ENCODE data around the gene FETUB. TPM values are rescaled to one million over a fixed set of nuclear protein-coding genes. Genes with fewer than 3 reads are reported as not detected.

FETUB gene
- total RNA-seq, 4 donors from 2014 or later, result not detected

- Histone ChIP-seq H3K4me1 (no peaks in the 10 kb centered on the region), H3K27me3 (no peaks in the 10 kb centered on the region), H3K9me3 (no peaks in the 10 kb centered on the region), H3K4me3 (peak overlapping the region in 1 of 4 donors; percentile 1), H3K36me3 (no peaks in the 10 kb centered on the region), H3K27ac (no peak overlapping the region)
- TF ChIP-seq CTCF (IDR thresholded peaks at IDR 0.05) (peak; percentile 88 to 97 (median 96)), POLR2A (IDR thresholded peaks at IDR 0.05) (no peak)
- DNase-seq, result peak; percentile 72 to 87 (median 75)
Observed at GRCh38 chr3:186614597-186615483, 25.4 kb upstream of the FETUB start.

GRCh38 chr3:186616299-186616617 is 23.9 kb upstream of the FETUB start:
- TF ChIP-seq CTCF (IDR thresholded peaks at IDR 0.05), result no peak
- TF ChIP-seq POLR2A (IDR thresholded peaks at IDR 0.05), result no peak
- no peaks in the 10 kb centered on the region for H3K4me1 ChIP-seq
- no peaks in the 10 kb centered on the region for H3K27me3 ChIP-seq
- H3K36me3 ChIP-seq, result no peaks in the 10 kb centered on the region
- no peaks in the 10 kb centered on the region for H3K9me3 ChIP-seq
- H3K4me3 ChIP-seq, result no peak overlapping the region
- DNase-seq, result no peak
- no peak overlapping the region for H3K27ac ChIP-seq

- H3K27me3 ChIP-seq, result no peaks in the 10 kb centered on the region
- TF ChIP-seq CTCF (IDR thresholded peaks at IDR 0.05) (peak; percentile 67 to 91 (median 89)), POLR2A (IDR thresholded peaks at IDR 0.05) (no peak)
- H3K9me3 ChIP-seq, result no peaks in the 10 kb centered on the region
- DNase-seq, result peak; percentile 77 to 93 (median 86)
- no peaks in the 10 kb centered on the region for H3K36me3 ChIP-seq
- H3K27ac ChIP-seq, result no peak overlapping the region
- H3K4me1 ChIP-seq, result no peaks in the 10 kb centered on the region
- H3K4me3 ChIP-seq, result peak overlapping the region in 2 of 4 donors; percentile 11 to 19
Observed at GRCh38 chr3:186617036-186617946, 22.9 kb upstream of the FETUB start.

GRCh38 chr3:186618318-186618938 is 21.8 kb upstream of the FETUB start:
- no peak overlapping the region for H3K27ac ChIP-seq
- H3K27me3 ChIP-seq, result no peaks in the 10 kb centered on the region
- no peaks in the 10 kb centered on the region for H3K36me3 ChIP-seq
- no peaks in the 10 kb centered on the region for H3K9me3 ChIP-seq
- H3K4me3 ChIP-seq, result no peak overlapping the region
- TF ChIP-seq POLR2A (IDR thresholded peaks at IDR 0.05) (no peak), CTCF (IDR thresholded peaks at IDR 0.05) (no peak)
- DNase-seq, result no peak
- H3K4me1 ChIP-seq, result no peaks in the 10 kb centered on the region

- H3K27ac ChIP-seq, result no peak overlapping the region
- no peaks in the 10 kb centered on the region for H3K36me3 ChIP-seq
- no peaks in the 10 kb centered on the region for H3K27me3 ChIP-seq
- H3K4me1 ChIP-seq, result no peaks in the 10 kb centered on the region
- H3K4me3 ChIP-seq, result no peak overlapping the region
- no peak for TF ChIP-seq CTCF (IDR thresholded peaks at IDR 0.05)
- TF ChIP-seq POLR2A (IDR thresholded peaks at IDR 0.05), result no peak
- H3K9me3 ChIP-seq, result no peaks in the 10 kb centered on the region
- DNase-seq, result no peak
Observed at GRCh38 chr3:186619787-186620212, 20.4 kb upstream of the FETUB start.

All from Peyer's patch (tissue), 4 donors.